GM19099 (cell line): ENCODE measurements around the gene TRAF5.

Experiments used
- POLR2A ChIP-seq: IDR thresholded peaks from 3 replicates; pipeline ENCODE4 v1.6.1; 2011; ENCODE audit warnings: low read depth; ENCODE audit not compliant: insufficient read length; ENCODE audit errors: extremely low read depth

Gene TRAF5

DNA sequence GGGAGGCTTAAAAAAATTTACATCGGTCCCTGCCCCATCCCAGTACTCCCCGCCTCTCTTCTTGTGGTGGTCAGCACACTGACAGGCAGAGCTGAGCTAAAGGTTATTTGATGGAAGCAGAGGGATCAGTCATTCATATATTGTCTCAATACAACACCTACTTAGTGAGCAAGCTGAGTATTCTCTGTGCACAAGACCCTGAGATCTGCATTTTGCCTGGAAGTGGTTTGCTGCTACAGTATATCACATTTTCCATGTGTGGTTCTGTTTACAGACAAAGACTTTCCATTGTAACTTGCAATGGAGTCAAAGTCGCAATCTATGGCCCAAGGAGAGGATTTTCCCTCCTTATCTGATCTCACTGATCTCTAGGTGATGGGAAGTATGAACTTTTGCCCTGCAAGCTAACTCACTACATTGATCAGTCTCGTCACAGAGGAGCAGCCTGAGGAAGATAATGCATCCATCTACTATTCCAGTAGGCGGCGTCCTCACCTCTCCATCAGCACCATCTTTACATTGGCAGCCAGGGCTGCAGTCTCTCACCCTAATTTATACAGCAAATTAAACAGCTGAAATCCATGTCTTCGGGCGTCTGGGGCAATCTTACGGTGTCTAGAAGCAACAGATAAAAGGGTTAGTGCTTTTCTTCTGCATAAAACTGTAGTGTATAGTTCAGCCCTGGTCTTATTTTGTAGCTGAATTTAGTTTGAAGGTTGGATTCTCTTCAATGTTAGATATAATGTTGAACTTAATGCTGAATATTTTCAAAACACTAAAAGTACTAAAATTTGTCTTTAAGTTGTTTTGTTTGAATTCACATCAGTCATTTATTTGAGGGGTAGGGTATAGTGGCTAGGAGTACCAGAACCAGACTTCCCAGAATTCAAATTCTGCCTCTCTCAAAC lies 3.2 kb upstream of the TRAF5 start:
- no peak for TF ChIP-seq POLR2A

GRCh38 chr1:211324992-211325775 lies 1.4 kb upstream of the TRAF5 start:
- no peak for TF ChIP-seq POLR2A

DNA sequence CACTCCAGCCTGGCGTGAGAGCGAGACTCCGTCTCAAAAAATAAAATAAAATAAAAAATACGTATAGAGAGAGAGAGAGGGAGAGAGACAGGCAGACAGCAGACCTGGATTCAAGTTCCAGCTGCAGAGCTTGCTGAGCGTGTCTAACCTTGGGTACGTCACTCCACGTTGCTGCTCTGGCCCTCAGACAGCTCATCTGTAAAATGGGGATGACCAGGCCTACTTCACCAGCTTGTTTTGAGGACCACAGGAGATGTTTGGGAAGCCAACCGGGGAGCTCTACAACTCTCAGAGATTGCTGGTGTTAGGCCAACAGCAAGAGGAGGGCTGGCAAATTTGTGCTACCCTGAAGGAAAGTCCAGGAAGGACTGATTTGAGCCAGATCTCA lies 499 bp upstream of the TRAF5 start:
- TF ChIP-seq POLR2A = no peak

GRCh38 chr1:211327346-211327921 lies 801 bp downstream of the TRAF5 start:
- peak; percentile 59 for TF ChIP-seq POLR2A

DNA sequence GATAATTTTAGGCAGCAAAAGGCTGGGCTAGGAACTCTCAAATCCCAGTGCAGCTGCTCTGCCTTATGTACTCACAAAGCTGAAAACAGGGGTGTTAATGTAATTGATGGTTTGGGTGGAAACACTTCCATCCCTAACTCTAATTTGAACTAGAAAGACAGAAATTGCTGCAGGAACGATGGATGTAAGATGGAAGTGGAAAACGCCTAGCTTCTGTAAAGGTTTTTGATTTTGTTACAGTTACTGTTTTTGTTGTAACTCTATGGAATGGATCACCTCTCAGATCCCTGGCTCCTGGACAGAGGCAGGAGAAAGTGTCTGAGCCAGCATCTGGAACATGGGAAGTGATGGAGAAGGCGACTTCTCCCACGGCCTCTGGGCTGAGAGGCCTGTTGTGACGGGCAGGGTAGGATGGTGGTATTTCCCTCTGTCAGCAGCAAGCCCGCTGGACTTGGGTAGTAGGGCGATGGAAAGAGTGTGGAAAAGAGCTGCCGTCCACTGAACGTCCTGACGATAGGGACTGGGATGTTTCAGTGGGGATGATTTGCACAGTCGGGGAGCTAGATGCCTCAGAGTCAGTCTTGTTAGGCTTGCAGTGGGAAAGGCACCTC lies 1.6 kb downstream of the TRAF5 start:
- no peak for TF ChIP-seq POLR2A

DNA sequence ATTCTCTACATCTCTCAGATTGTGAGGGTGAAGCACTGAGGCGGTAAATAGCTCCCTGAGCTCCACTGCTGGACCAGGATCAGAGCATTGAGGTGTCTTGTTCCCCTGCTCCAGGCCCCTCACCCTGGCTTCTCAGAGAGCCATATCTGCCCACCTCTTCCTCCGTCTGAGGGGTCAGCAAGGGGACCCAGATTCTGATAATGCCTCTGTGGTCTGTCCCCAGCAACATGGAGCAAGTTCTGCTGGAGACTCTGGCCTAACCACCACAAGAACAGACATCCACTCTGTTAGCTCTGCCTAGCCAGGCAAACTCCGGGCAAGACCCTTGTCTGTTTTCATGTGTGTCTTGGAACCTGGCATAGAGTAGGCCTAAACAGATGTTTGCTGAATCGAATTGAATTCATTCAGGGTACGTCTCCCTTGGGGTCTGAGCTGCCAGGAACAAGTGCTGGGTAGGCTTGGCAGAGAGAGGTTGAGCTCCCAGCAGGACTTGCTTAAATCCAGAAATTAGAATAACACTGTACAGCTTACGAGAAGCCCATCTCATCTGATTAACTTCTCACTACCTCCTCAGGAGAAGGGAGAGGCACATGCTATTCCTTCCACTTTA lies 2.3 kb downstream of the TRAF5 start:
- TF ChIP-seq POLR2A = no peak

DNA sequence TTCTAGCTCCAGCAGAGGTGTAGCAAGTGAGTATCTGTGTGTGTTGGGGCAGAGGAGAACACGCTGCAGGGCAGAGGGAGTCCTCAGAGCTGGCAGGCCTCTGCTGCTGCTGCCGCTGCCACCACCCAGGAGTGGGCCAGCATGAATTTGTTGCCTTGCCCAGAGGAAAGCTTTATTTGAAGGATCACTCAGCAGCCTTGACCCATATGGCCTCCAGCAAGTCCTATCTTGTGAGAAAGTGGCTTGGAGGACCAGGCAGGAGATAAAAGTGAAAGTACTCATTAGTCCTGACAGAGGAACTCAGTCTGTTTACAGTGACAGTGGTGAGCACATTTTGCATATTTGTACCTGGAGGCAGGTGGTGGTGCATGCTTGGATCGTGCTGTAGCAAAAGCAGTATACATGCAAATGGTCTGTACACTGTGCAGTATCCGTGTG lies 3.1 kb downstream of the TRAF5 start:
- TF ChIP-seq POLR2A = no peak

GRCh38 chr1:211330282-211330936 lies 3.8 kb downstream of the TRAF5 start:
- TF ChIP-seq POLR2A = no peak

DNA sequence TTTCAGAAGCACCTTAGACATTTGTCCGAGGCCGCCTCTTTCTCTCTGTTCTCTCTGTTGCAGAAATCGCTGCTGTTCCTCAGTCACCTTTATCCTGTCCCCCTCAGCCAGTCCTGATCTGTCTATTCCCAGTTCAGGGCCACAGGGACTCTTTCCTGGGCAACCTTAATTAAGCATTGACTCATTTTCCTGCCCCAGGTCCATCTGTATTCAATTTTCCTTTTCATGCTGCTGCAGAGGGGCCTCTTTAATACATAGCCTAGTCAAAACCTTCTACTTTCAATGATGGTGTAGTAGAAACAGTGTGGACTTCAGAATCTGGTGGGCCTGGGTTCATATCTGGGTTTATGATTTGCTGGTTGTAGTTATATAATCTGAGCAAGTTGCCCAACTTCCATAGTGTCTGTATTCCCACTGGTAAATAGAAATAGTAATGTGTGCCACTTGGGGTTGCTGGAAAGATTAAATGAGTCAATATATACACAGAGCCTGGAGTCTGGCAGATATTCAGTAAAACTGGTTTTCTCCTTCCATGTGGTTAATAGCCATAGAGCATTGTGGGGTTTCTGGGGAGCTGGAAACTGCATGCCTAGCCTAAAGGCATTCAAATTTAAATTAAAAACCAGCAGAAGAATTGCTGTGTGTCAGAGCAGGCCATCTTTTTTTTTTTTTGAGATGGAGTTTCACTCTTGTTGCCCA lies 4.5 kb downstream of the TRAF5 start:
- no peak for TF ChIP-seq POLR2A

- no peak for TF ChIP-seq POLR2A
These were observed 5.5 kb downstream of the TRAF5 start for GRCh38 chr1:211332036-211332616.

DNA sequence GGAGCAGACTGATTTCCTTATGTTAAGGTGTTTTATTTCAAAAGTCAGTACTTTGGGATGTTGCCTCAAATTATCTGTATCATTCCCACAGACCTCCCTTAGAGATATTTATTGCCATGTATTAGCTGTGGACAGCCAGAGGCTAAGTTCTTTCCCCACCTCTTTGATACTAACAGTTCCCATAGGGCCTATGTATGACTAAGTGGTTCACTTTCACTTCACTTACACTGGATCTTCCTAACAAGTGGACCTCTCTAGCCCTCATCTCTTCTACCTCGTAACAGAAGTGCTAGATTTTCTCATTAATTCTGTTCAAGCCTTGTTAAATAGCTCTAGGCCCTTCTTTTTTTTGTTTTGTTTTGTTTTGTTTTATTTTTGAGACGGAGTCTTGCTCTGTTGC lies 6.2 kb downstream of the TRAF5 start:
- TF ChIP-seq POLR2A = no peak

DNA sequence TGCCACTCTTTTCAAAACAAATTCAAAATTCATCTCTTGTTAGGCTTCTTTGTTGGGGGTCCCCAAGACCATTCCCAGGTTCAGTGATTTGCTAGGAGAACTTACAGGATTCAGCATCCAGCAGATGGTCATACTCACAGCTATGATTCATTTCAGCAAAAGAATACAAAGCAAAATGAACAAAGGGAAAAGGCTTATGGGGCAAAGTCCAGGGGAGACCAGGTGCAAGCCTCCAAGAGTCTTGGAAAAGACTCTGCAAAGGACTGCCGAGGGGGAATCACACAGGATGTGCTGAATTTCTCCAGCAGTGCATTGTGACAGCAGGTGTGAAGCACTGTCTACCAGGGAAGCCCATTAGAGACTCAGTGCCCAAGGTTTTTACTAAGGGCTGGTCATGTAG lies 7.3 kb downstream of the TRAF5 start:
- no peak for TF ChIP-seq POLR2A

DNA sequence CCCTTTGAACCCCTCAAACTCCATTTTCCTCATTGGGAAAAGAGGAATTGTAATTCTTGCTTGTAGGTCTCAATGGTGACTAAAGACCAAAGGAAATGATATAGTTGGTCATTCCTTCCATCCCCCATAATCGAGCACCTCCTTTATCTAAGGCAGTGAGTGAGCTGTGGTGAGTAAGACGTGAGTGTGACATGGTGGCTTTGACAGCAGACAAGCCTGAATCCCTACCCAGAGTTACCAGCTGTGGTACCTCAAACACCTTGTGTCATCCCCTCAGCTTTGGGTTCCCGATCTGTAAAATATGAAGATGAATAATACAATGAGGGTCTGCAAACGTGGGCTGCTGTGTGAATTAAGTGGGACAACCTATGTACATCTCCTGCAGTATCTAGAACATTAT lies 8.4 kb downstream of the TRAF5 start:
- TF ChIP-seq POLR2A = no peak
